ENCODE data around the gene C3AR1.
"Not testable (repeated sequence)": the region's sequence is repeated elsewhere in the genome, so short reads cannot be mapped to it uniquely, and the experiment has no call there.

Gene C3AR1

GRCh38 chr12:8065991-8066594, at the start of gene C3AR1:
C3AR1 (minus strand) TSS chr12:8066359; CDS start chr12:8060185, 6,174 bp downstream.
- no peak for DNase-seq

- not testable (repeated sequence) for DNase-seq
Observed at GRCh38 chr12:8113117-8113516, 47.0 kb upstream of the C3AR1 start.

GRCh38 chr12:8108808-8109398, 42.7 kb upstream of the C3AR1 start:
- no peak for DNase-seq

GRCh38 chr12:8099235-8099634, 33.1 kb upstream of the C3AR1 start:
- no peak for DNase-seq

- no peak for DNase-seq
Observed at GRCh38 chr12:8096281-8096915, 30.2 kb upstream of the C3AR1 start.

- no peak for DNase-seq
Observed at GRCh38 chr12:8093291-8093690, 27.1 kb upstream of the C3AR1 start.

GRCh38 chr12:8089716-8090115, 23.6 kb upstream of the C3AR1 start:
- no peak for DNase-seq

GRCh38 chr12:8089277-8089676, 23.1 kb upstream of the C3AR1 start:
- not testable (repeated sequence) for DNase-seq

- DNase-seq = no peak
Observed at GRCh38 chr12:8088574-8088973, 22.4 kb upstream of the C3AR1 start.

GRCh38 chr12:8087666-8088065, 21.5 kb upstream of the C3AR1 start:
- DNase-seq = no peak

GRCh38 chr12:8084351-8084750, 18.2 kb upstream of the C3AR1 start:
- not testable (repeated sequence) for DNase-seq

- no peak for DNase-seq
Observed at GRCh38 chr12:8082808-8083100, 16.6 kb upstream of the C3AR1 start.

GRCh38 chr12:8081251-8081920, 15.2 kb upstream of the C3AR1 start:
- peak; percentile 7 for DNase-seq

- no peak for DNase-seq
Observed at GRCh38 chr12:8080120-8080519, 14.0 kb upstream of the C3AR1 start.

- DNase-seq = no peak
Observed at GRCh38 chr12:8078916-8079315, 12.8 kb upstream of the C3AR1 start.

GRCh38 chr12:8078398-8078797, 12.2 kb upstream of the C3AR1 start:
- DNase-seq = no peak

GRCh38 chr12:8077207-8077606, 11.0 kb upstream of the C3AR1 start:
- no peak for DNase-seq

GRCh38 chr12:8076366-8076765, 10.2 kb upstream of the C3AR1 start:
- DNase-seq = no peak

- no peak for DNase-seq
Observed at GRCh38 chr12:8075935-8076334, 9.8 kb upstream of the C3AR1 start.

- DNase-seq = not testable (repeated sequence)
Observed at GRCh38 chr12:8071820-8072219, 5.7 kb upstream of the C3AR1 start.

- DNase-seq = no peak
Observed at GRCh38 chr12:8069582-8069981, 3.4 kb upstream of the C3AR1 start.

GRCh38 chr12:8064131-8064530, 2.0 kb downstream of the C3AR1 start:
- DNase-seq = no peak

GRCh38 chr12:8058506-8058905, 7.7 kb downstream of the C3AR1 start:
- no peak for DNase-seq

- no peak for DNase-seq
Observed at GRCh38 chr12:8057839-8058238, 8.3 kb downstream of the C3AR1 start.
